NCI-H446 treated with DMSO at 0.1 percent for 48 hours (cell line): ENCODE data around the gene TMPRSS9.

Source experiments
- DNase-seq: peaks from one replicate; lab custom pipeline; 2025; lab: John Stamatoyannopoulos, UW

TMPRSS9 gene

GRCh38 chr19:2329501-2329916 is 30.6 kb upstream of the TMPRSS9 start:
- DNase-seq, result no peak

GRCh38 chr19:2330255-2330631 is 29.8 kb upstream of the TMPRSS9 start:
- DNase-seq, result no peak

- DNase-seq, result no peak
These were observed 29.3 kb upstream of the TMPRSS9 start for GRCh38 chr19:2330632-2331284.

- no peak for DNase-seq
These were observed 28.3 kb upstream of the TMPRSS9 start for GRCh38 chr19:2331601-2332246.

- no peak for DNase-seq
These were observed 27.6 kb upstream of the TMPRSS9 start for GRCh38 chr19:2332341-2333026.

GRCh38 chr19:2333027-2333806 is 26.8 kb upstream of the TMPRSS9 start:
- no peak for DNase-seq

GRCh38 chr19:2333807-2334211 is 26.3 kb upstream of the TMPRSS9 start:
- no peak for DNase-seq

- DNase-seq, result no peak
These were observed 25.6 kb upstream of the TMPRSS9 start for GRCh38 chr19:2334426-2334825.

- DNase-seq, result no peak
These were observed 24.8 kb upstream of the TMPRSS9 start for GRCh38 chr19:2334986-2335846.

GRCh38 chr19:2335848-2336247 is 24.2 kb upstream of the TMPRSS9 start:
- no peak for DNase-seq

GRCh38 chr19:2336528-2337328 is 23.3 kb upstream of the TMPRSS9 start:
- DNase-seq, result no peak

GRCh38 chr19:2337329-2337707 is 22.7 kb upstream of the TMPRSS9 start:
- DNase-seq, result no peak

GRCh38 chr19:2338055-2338615 is 21.9 kb upstream of the TMPRSS9 start:
- no peak for DNase-seq

GRCh38 chr19:2338751-2339643 is 21.1 kb upstream of the TMPRSS9 start:
- no peak for DNase-seq

GRCh38 chr19:2339644-2340310 is 20.3 kb upstream of the TMPRSS9 start:
- no peak for DNase-seq

- no peak for DNase-seq
These were observed 19.4 kb upstream of the TMPRSS9 start for GRCh38 chr19:2340496-2341243.

- DNase-seq, result no peak
These were observed 18.8 kb upstream of the TMPRSS9 start for GRCh38 chr19:2341244-2341751.

- DNase-seq, result no peak
These were observed 18.1 kb upstream of the TMPRSS9 start for GRCh38 chr19:2341982-2342381.
